ENCODE results near the gene TMEM97. TPM values are rescaled to one million over a fixed set of nuclear protein-coding genes. Genes with fewer than 3 reads are reported as not detected.

TMEM97 gene
- total and polyA plus RNA-seq, 9 of the 15 experiments (the other 6 are each of a cell fraction or from before 2014, with no cell fraction given), result 34.6 to 121 (median 76.0) TPM

GRCh38 chr17:28370035-28370743 lies 51.2 kb downstream of the TMEM97 start, which contains the start of gene VTN (continued):
- 0 out of 2 replicates have a peak, but pooled peaks have one; percentile 12 for TF ChIP-seq THAP12 (CRISPR knock-in tag; IDR thresholded peaks at IDR 0.05)
- no peak for TF ChIP-seq FOXA1 (IDR thresholded peaks at IDR 0.05; ENCODE audit: borderline replicate concordance)
- no peak for TF ChIP-seq NELFE (IDR thresholded peaks at IDR 0.05; ENCODE audit: insufficient read depth, insufficient read length)
- no peak for TF ChIP-seq ID3 (CRISPR knock-in tag; IDR thresholded peaks at IDR 0.05)
- peak; percentile 95 for TF ChIP-seq ID3 (tag; IDR thresholded peaks at IDR 0.05)
- peak in 1 of 2 experiments; percentile 59; a peak in 1 of 4 replicates for TF ChIP-seq HDAC1 (IDR thresholded peaks at IDR 0.05)
- TF ChIP-seq DPF2 (IDR thresholded peaks at IDR 0.05), result peak; percentile 62; the same call in 1 of the 2 replicates
- TF ChIP-seq MAFG (tag; conservative IDR thresholded peaks at IDR 0.05), result no peak
- no peak for TF ChIP-seq ZHX1 (conservative IDR thresholded peaks at IDR 0.05; ENCODE audit: low read length)
- TF ChIP-seq ARID3A (IDR thresholded peaks at IDR 0.05; ENCODE audit: borderline replicate concordance, low read depth, low read length), result no peak
- peak; percentile 78 for TF ChIP-seq ATF7 (IDR thresholded peaks at IDR 0.05)
- no peak for TF ChIP-seq ELF2 (CRISPR knock-in tag; IDR thresholded peaks at IDR 0.05)
- no peak for TF ChIP-seq PYGO2 (tag; IDR thresholded peaks at IDR 0.05)
- no peak for TF ChIP-seq AFF1 (IDR thresholded peaks at IDR 0.05; ENCODE audit: low read depth in 1 of 2, partially characterized antibody in 2 of 2)

All from K562 (cell line).